Fibroblast of the aortic adventitia (primary cell): ENCODE data around the gene FRMD5. TPM values are rescaled to one million over a fixed set of nuclear protein-coding genes. Genes with fewer than 3 reads are reported as not detected.

Experiments
- DNase-seq: peaks from one replicate; pipeline ENCODE4 v3.0.0-alpha.2; 2010; ENCODE audit warnings: low read depth
- H3K4me3 ChIP-seq: 2 replicates; pipeline ENCODE4 v1.5.1; 2011; ENCODE audit warnings: low read depth, mild to moderate bottlenecking, control low read depth, low read length, moderate library complexity
- CTCF ChIP-seq: IDR thresholded peaks from 2 replicates; pipeline ENCODE4 v1.5.1; 2011; ENCODE audit warnings: mild to moderate bottlenecking, low read length, control low read depth, inconsistent platforms; ENCODE audit not compliant: insufficient read depth
- total RNA-seq: library from RNA; depleted of rRNA; stranded (reverse); fragments of >200 nt; gene quantifications from 2 replicates; pipeline ENCODE4 v1.2.3, GENCODE V29; 2012; ENCODE audit warnings: low replicate concordance

FRMD5 gene
- total RNA-seq, 1 donor: 16.3 TPM

GRCh38 chr15:44137750-44138149, 57.3 kb downstream of the FRMD5 start:
- no peak for TF ChIP-seq CTCF
- DNase-seq: peak; percentile 39
- H3K4me3 ChIP-seq: no peak overlapping the region

GRCh38 chr15:44136991-44137477, 58.0 kb downstream of the FRMD5 start:
- TF ChIP-seq CTCF: no peak
- DNase-seq: no peak
- H3K4me3 ChIP-seq: no peak overlapping the region

- DNase-seq: no peak
- TF ChIP-seq CTCF: no peak
- no peak overlapping the region for H3K4me3 ChIP-seq
Observed at GRCh38 chr15:44132057-44132456, 63.0 kb downstream of the FRMD5 start.

- H3K4me3 ChIP-seq: no peak overlapping the region
- DNase-seq: no peak
- no peak for TF ChIP-seq CTCF
Observed at GRCh38 chr15:44130778-44131177, 64.3 kb downstream of the FRMD5 start.

- TF ChIP-seq CTCF: no peak
Observed at GRCh38 chr15:44129911-44130310, 65.2 kb downstream of the FRMD5 start.

GRCh38 chr15:44128443-44128842, 66.6 kb downstream of the FRMD5 start:
- no peak for TF ChIP-seq CTCF
- H3K4me3 ChIP-seq: no peak overlapping the region
- DNase-seq: no peak

More at GRCh38 chr15:44129911-44130310, 65.2 kb downstream of the FRMD5 start:
- no peak for DNase-seq
- no peak overlapping the region for H3K4me3 ChIP-seq

DNA sequence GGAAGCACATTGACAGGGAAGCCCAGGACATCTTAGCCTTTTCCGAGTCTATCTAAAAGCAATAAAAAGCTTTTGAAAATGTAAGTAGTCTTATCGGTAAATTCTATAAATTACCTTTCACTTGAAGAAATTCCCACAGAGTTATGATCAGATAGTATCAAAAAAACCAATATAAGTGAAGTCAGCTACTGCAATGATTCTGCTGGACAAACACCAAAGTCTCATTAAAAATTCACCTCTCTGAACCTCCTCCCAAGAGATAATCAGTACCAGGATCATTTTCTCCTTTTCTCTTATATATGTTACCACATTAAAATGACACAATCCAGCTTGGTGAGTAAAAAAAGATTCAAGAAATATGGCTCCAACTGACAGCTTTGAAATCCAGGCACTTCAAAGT, 69.2 kb downstream of the FRMD5 start:
- no peak for DNase-seq
- TF ChIP-seq CTCF: no peak
- no peak overlapping the region for H3K4me3 ChIP-seq
